ENCODE results near the gene NFATC1. TPM values are rescaled to one million over a fixed set of nuclear protein-coding genes. Genes with fewer than 3 reads are reported as not detected.

The NFATC1 gene
- total and polyA plus RNA-seq, 2 donors (not counting 1 experiment from before 2014, with no cell fraction given): 0.92 to 4.3 TPM

DNA sequence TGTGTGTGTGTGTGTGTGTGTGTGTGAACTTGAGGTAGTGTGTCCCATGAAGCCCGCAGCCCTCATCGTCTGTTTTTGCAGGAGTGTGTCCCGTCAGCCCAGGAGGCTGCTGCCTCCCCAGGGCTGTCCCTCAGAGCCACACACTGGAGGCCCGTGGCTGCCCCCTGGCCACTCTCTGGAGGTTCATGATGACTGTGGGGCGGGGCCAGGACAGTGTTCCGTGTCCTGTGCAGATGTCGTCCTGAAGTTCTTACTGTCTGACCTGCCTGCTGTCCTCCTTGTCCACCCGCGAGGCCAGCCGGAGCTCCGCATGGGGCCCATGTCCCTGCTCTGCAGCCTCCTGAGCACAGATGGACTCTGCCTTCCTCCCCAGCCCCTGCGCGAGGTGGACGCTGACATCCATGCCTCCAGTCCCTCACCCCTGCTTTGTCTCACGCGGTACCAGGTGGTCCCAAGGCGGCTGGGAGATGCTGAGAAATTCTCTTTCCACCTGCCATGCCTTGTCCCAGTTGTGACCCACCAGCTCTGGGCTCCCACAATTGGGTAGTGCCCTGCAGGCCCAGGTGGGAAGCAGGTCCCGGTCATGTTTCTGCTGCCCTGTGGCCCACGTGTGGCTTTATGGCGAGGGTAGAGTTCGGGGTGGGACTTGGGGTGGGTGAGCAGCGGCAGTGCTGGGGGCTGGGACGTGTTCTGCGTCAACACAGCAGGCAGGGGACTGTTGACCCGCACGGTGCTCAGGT, 92.8 kb downstream of the NFATC1 start:
- no peak overlapping the region for H3K9ac ChIP-seq (ENCODE audit: insufficient read depth, low read length)
- no peaks in the 10 kb centered on the region for H3K36me3 ChIP-seq (ENCODE audit: control insufficient read depth, insufficient read depth, low read length)
- no peak overlapping the region for H2AFZ ChIP-seq (ENCODE audit: low read length)
- H3K27me3 ChIP-seq (ENCODE audit: control insufficient read depth, insufficient read depth, low read length): no peaks in the 10 kb centered on the region
- H4K20me1 ChIP-seq (ENCODE audit: control insufficient read depth, extremely low read depth, insufficient read depth, low read length): no peaks in the 10 kb centered on the region
- no peaks in the 10 kb centered on the region for H3K79me2 ChIP-seq (ENCODE audit: control insufficient read depth, insufficient read depth, low read length)
- TF ChIP-seq, protein P1, sequence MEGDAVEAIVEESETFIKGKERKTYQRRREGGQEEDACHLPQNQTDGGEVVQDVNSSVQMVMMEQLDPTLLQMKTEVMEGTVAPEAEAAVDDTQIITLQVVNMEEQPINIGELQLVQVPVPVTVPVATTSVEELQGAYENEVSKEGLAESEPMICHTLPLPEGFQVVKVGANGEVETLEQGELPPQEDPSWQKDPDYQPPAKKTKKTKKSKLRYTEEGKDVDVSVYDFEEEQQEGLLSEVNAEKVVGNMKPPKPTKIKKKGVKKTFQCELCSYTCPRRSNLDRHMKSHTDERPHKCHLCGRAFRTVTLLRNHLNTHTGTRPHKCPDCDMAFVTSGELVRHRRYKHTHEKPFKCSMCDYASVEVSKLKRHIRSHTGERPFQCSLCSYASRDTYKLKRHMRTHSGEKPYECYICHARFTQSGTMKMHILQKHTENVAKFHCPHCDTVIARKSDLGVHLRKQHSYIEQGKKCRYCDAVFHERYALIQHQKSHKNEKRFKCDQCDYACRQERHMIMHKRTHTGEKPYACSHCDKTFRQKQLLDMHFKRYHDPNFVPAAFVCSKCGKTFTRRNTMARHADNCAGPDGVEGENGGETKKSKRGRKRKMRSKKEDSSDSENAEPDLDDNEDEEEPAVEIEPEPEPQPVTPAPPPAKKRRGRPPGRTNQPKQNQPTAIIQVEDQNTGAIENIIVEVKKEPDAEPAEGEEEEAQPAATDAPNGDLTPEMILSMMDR (conservative IDR thresholded peaks at IDR 0.05 in 1 of 2, IDR thresholded peaks at IDR 0.05 in 1 of 2; ENCODE audit: low read depth in 1 of 2, low read length in 2 of 2): no peak
- TF ChIP-seq EZH2 (IDR thresholded peaks at IDR 0.05; ENCODE audit: low read length, missing control alignments): no peak
- no peak overlapping the region for H3K4me3 ChIP-seq (replicated peaks in 1 of 4; ENCODE audit: control extremely low read depth in 1 of 4, insufficient read depth in 1 of 4, low read depth in 3 of 4, low read length in 4 of 4)
- H3K4me1 ChIP-seq (ENCODE audit: control insufficient read depth, extremely low read depth, insufficient read depth, low read length): peaks cover 9% of the 10 kb centered on the region
- no peaks in the 10 kb centered on the region for H3K9me3 ChIP-seq (ENCODE audit: control insufficient read depth, insufficient read depth, low read depth, low read length)
- no peak for DNase-seq (ENCODE audit: low read depth in 2 of 2)
- H3K4me2 ChIP-seq (ENCODE audit: extremely low read depth, insufficient read depth, low read length): no peak overlapping the region
- H3K27ac ChIP-seq (ENCODE audit: insufficient read depth, low read length): no peak overlapping the region

DNA sequence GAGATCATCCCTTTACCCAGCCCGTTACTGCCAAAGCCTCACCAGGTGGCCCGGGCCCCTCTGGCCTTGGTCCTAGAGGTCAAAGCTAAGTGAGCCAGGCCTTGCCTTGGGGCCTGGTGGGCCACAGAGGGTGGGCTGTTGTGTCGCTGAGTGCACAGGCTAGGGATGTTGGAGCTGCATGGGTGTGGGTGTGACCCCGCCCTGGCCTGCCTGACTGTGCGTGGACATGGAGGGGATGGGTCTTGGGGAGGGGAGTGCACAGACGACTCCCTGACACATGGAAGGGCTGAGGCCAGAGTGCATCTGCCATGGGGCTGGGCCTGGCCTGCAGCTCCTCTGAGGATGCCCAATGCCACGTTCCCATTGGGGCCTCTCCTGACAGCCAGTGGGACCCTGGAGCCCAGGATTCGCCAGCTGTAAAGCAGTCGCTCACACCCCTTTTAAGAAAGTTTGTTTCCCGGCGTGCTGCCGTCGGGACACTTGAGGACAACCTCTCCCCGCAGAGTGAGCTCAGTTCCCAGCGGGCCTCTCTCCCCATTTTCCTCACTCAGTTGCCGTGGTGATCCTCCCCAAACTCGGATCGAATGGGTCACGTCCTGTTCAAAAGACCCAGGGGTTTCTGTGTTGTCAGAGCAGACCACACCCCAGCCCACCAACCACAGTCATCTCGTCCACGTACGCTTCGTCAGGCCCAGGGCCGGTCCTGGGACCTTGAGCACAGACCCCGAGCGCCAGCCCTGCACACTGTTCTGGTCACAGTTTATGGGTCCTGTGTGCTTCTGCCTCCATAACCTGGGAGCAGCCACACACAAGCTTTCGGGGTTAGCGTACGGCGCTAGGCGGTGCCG, 93.5 kb downstream of the NFATC1 start:
- Histone ChIP-seq H3K36me3 (ENCODE audit: control insufficient read depth, insufficient read depth, low read length) (no peaks in the 10 kb centered on the region), H3K4me2 (ENCODE audit: extremely low read depth, insufficient read depth, low read length) (no peak overlapping the region), H3K27me3 (ENCODE audit: control insufficient read depth, insufficient read depth, low read length) (no peaks in the 10 kb centered on the region), H3K4me1 (ENCODE audit: control insufficient read depth, extremely low read depth, insufficient read depth, low read length) (peaks cover 9% of the 10 kb centered on the region), H4K20me1 (ENCODE audit: control insufficient read depth, extremely low read depth, insufficient read depth, low read length) (no peaks in the 10 kb centered on the region), H3K79me2 (ENCODE audit: control insufficient read depth, insufficient read depth, low read length) (no peaks in the 10 kb centered on the region), H2AFZ (ENCODE audit: low read length) (no peak overlapping the region), H3K9me3 (ENCODE audit: control insufficient read depth, insufficient read depth, low read depth, low read length) (no peaks in the 10 kb centered on the region), H3K9ac (ENCODE audit: insufficient read depth, low read length) (no peak overlapping the region), H3K4me3 (replicated peaks in 1 of 4; ENCODE audit: control extremely low read depth in 1 of 4, insufficient read depth in 1 of 4, low read depth in 3 of 4, low read length in 4 of 4) (no peak overlapping the region), H3K27ac (ENCODE audit: insufficient read depth, low read length) (no peak overlapping the region)
- TF ChIP-seq EZH2 (IDR thresholded peaks at IDR 0.05; ENCODE audit: low read length, missing control alignments): no peak
- TF ChIP-seq, protein P1 (conservative IDR thresholded peaks at IDR 0.05 in 1 of 2, IDR thresholded peaks at IDR 0.05 in 1 of 2; ENCODE audit: low read depth in 1 of 2, low read length in 2 of 2): no peak
- no peak for DNase-seq (ENCODE audit: low read depth in 2 of 2)

DNA sequence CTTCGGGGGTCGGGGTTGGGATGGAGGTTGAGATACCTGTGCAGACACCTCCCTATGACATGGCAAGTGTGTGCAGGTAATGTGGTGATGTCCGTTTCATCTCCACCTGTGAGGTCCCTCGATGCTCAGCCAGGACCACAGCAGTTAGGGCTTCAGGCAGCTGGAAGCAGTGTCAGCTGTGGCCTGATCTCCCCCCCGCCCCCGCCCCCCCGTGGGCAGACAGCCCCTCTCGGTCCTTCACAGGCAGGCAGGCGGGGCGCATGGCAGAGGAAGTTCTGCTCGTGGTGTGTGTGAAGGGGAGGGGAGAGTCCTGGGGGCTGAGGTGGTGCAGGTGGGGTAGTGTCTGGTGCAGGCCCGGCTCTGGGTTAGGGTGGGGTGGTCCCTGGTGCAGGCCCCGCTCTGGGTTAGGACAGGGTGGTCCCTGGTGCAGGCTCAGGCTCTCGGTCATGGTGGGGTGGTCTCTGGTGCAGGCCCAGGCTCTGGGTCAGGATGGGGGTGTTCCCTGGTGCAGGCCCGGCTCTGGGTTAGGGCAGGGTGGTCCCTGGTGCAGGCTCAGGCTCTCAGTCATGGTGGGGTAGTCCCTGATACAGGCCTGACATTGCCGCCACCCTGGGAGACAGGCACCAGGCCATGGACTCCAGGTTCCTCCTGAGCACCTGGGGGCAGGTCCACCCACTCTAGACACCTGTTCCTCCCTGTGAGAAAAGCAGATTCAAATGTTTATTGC, 94.3 kb downstream of the NFATC1 start:
- Histone ChIP-seq H3K4me1 (ENCODE audit: control insufficient read depth, extremely low read depth, insufficient read depth, low read length) (peaks cover 4% of the 10 kb centered on the region), H3K79me2 (ENCODE audit: control insufficient read depth, insufficient read depth, low read length) (no peaks in the 10 kb centered on the region), H3K9ac (ENCODE audit: insufficient read depth, low read length) (no peak overlapping the region), H3K4me2 (ENCODE audit: extremely low read depth, insufficient read depth, low read length) (no peak overlapping the region), H4K20me1 (ENCODE audit: control insufficient read depth, extremely low read depth, insufficient read depth, low read length) (no peaks in the 10 kb centered on the region), H3K4me3 (replicated peaks in 1 of 4; ENCODE audit: control extremely low read depth in 1 of 4, insufficient read depth in 1 of 4, low read depth in 3 of 4, low read length in 4 of 4) (no peak overlapping the region), H3K27me3 (ENCODE audit: control insufficient read depth, insufficient read depth, low read length) (no peaks in the 10 kb centered on the region), H3K27ac (ENCODE audit: insufficient read depth, low read length) (no peak overlapping the region), H3K9me3 (ENCODE audit: control insufficient read depth, insufficient read depth, low read depth, low read length) (no peaks in the 10 kb centered on the region), H3K36me3 (ENCODE audit: control insufficient read depth, insufficient read depth, low read length) (no peaks in the 10 kb centered on the region), H2AFZ (ENCODE audit: low read length) (no peak overlapping the region)
- TF ChIP-seq, protein P1 (conservative IDR thresholded peaks at IDR 0.05 in 1 of 2, IDR thresholded peaks at IDR 0.05 in 1 of 2; ENCODE audit: low read depth in 1 of 2, low read length in 2 of 2): no peak
- no peak for TF ChIP-seq EZH2 (IDR thresholded peaks at IDR 0.05; ENCODE audit: low read length, missing control alignments)
- no peak for DNase-seq (ENCODE audit: low read depth in 2 of 2)
